ENCODE measurements around the gene LMBRD2. TPM values are rescaled to one million over a fixed set of nuclear protein-coding genes. Genes with fewer than 3 reads are reported as not detected.

The LMBRD2 gene
- total and polyA plus RNA-seq, 9 of the 15 experiments (the other 6 are each of a cell fraction or from before 2014, with no cell fraction given), result 2.1 to 24.2 (median 10.6) TPM

- H3K27me3 ChIP-seq (ENCODE audit: control insufficient read depth in 2 of 2, insufficient read depth in 2 of 2, low read length in 2 of 2), result no peaks in the 10 kb centered on the region
- no peaks in the 10 kb centered on the region for H3K9me1 ChIP-seq (ENCODE audit: control insufficient read depth, insufficient read depth, low read length)
- H3K9ac ChIP-seq (ENCODE audit: insufficient read depth in 1 of 2, low read depth in 2 of 2, low read length in 2 of 2), result no peak overlapping the region
- H3K36me3 ChIP-seq (ENCODE audit: control insufficient read depth, insufficient read depth, low read length), result peaks cover 35% of the 10 kb centered on the region
- FAIRE-seq (no peak), DNase-seq (ENCODE audit: extremely low read depth in 1 of 4, low spot score in 3 of 4) (peak in 2 of 4 experiments; percentile 8 to 25), ATAC-seq (0 out of 3 replicates have a peak, but pooled peaks have one; percentile 43)
- no peak overlapping the region for H3K4me2 ChIP-seq (ENCODE audit: insufficient read depth, low read length)
- H3K9me3 ChIP-seq (replicated peaks; ENCODE audit: control insufficient read depth, insufficient read depth, low read depth, low read length), result no peaks in the 10 kb centered on the region
- H3K79me2 ChIP-seq (ENCODE audit: control insufficient read depth, insufficient read depth, low read length), result no peaks in the 10 kb centered on the region
- BruUV-seq (replicated peaks), result no TSS peak
- H3K4me1 ChIP-seq (replicated peaks in 1 of 2; ENCODE audit: control insufficient read depth in 2 of 2, insufficient read depth in 2 of 2, low read length in 2 of 2), result peaks cover 4% of the 10 kb centered on the region in 2 experiments; a peak in 2 of 5 replicates
- CTCF ChIA-PET (ENCODE audit: low intra/inter-chr PET ratio), result no interaction called here
- no peak overlapping the region for H2AFZ ChIP-seq (ENCODE audit: low read depth, low read length)
- POLR2A ChIA-PET, result interaction anchor here (1.6 kb wide), 1 partner anchor 15 kb away, joined by 3 read pairs; no protein-coding TSS in a partner anchor
- in situ Hi-C loops (cut with MboI) (no loop called here), intact Hi-C loops (cut with micrococcal nuclease) (no loop called here)
- no peaks in the 10 kb centered on the region for H4K20me1 ChIP-seq (replicated peaks; ENCODE audit: control insufficient read depth, insufficient read depth, low read length)
- no peak overlapping the region for H3K27ac ChIP-seq (ENCODE audit: extremely low read depth, low read depth, low read length)
- WGBS (ENCODE audit: insufficient coverage, low coverage, missing lambda C conversion rate), result 69% methylated on average over 1 of the region's 1 CpG
- no peak overlapping the region for H3K4me3 ChIP-seq
- TF ChIP-seq SMARCA4 (IDR thresholded peaks at IDR 0.05), result peak; percentile 75
- TF ChIP-seq TRIM24 (IDR thresholded peaks at IDR 0.05), result peak; percentile 39 to 72; a peak in 3 of 4 replicates
- TF ChIP-seq TEAD4 (IDR thresholded peaks at IDR 0.05; ENCODE audit: low read length), result peak; percentile 94
- no peak for TF ChIP-seq TEAD4 (CRISPR knock-in tag; IDR thresholded peaks at IDR 0.05; ENCODE audit: borderline replicate concordance)
- no peak for TF ChIP-seq ZBTB2 (IDR thresholded peaks at IDR 0.05)
- no peak for TF ChIP-seq MCM3 (IDR thresholded peaks at IDR 0.05)
- peak; percentile 75; the same call in 1 of the 2 replicates for TF ChIP-seq PML (IDR thresholded peaks at IDR 0.05; ENCODE audit: low read length)
- TF ChIP-seq TEAD2 (tag; IDR thresholded peaks at IDR 0.05), result no peak
- peak; percentile 62; the same call in 1 of the 2 replicates for TF ChIP-seq FOXM1 (IDR thresholded peaks at IDR 0.05; ENCODE audit: low read depth)
- no peak for TF ChIP-seq FOXM1 (CRISPR knock-in tag; IDR thresholded peaks at IDR 0.05; ENCODE audit: low read depth)
- peak; percentile 65 for TF ChIP-seq PKNOX1 (IDR thresholded peaks at IDR 0.05)
- TF ChIP-seq NCOR1 (IDR thresholded peaks at IDR 0.05), result peak; percentile 57
- TF ChIP-seq BMI1 (IDR thresholded peaks at IDR 0.05; ENCODE audit: low read length), result no peak
- peak; percentile 90 for TF ChIP-seq ARID1B (IDR thresholded peaks at IDR 0.05)
- TF ChIP-seq SOX6 (IDR thresholded peaks at IDR 0.05), result peak; percentile 93
- peak; percentile 72 for TF ChIP-seq CBFA2T2 (conservative IDR thresholded peaks at IDR 0.05)
- TF ChIP-seq SMARCC2 (IDR thresholded peaks at IDR 0.05; ENCODE audit: low read depth), result peak; percentile 47; the same call in 1 of the 2 replicates
- peak; percentile 78 for TF ChIP-seq DPF2 (IDR thresholded peaks at IDR 0.05)
- 0 out of 2 replicates have a peak, but pooled peaks have one; percentile 1 for TF ChIP-seq MYBL2 (IDR thresholded peaks at IDR 0.05; ENCODE audit: low read depth)
- TF ChIP-seq MYBL2 (CRISPR knock-in tag; IDR thresholded peaks at IDR 0.05; ENCODE audit: borderline replicate concordance), result no peak
- TF ChIP-seq KLF16 (IDR thresholded peaks at IDR 0.05), result peak; percentile 50; the same call in 1 of the 2 replicates
- peak; percentile 88 for TF ChIP-seq MEIS2 (IDR thresholded peaks at IDR 0.05; ENCODE audit: partially characterized antibody)
- TF ChIP-seq CBFA2T3 (IDR thresholded peaks at IDR 0.05), result peak; percentile 84
- peak; percentile 69 for TF ChIP-seq ZNF766 (CRISPR knock-in tag; conservative IDR thresholded peaks at IDR 0.05)
- TF ChIP-seq STAT5A (IDR thresholded peaks at IDR 0.05; ENCODE audit: borderline replicate concordance, low read length), result peak; percentile 84
Observed at GRCh38 chr5:36111238-36111637, 40.4 kb downstream of the LMBRD2 start.
